ENCODE results near the gene CDC42SE1.
A peak's percentile ranks its signal among the peaks of the same experiment; 100 is the strongest.
"Not testable (repeated sequence)": the region's sequence is repeated elsewhere in the genome, so short reads cannot be mapped to it uniquely, and the experiment has no call there.

Gene CDC42SE1, protein sequence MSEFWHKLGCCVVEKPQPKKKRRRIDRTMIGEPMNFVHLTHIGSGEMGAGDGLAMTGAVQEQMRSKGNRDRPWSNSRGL

DNA sequence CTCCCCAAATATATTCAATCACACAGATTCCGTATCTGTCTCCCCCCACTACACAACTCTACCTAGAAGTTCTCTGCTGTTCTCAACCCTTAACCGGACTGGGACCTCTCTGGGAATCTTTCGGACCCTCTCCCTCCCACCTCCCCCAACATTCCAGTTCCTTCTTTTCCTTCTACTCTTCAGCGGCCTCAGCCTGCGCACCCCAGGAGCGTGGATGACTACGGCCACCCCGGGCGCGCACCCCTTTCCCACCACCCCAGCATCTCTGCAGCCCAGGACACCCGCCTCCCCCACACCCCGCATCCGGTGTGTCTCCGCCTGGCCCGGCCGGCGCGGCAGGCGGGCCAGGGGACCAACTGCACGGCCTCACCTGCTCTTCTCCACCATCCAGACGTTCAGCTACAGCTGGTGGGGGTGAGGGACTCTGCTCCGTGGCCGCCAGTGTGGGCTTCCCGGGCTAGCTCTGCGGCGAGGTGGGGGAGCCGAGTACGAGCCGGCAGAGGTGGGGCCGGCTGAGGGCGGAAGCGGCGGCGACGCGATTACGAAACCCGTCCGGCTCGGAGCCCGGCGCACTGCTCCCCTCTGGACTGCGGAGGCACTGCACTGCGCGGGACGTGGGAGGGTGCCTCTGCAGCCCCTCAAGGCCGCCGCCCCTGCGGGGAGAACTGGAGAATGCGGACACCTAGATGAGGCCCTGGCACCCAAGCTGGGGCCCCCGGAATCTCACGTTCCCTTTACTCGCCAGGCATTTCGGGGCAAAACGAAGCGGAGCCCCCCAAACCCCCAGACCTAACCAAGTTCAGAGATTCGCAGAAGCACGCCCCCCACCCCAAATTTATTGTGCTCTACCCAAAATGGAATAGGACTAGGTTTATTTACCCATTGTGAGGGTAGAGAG lies at the start of gene CDC42SE1:
TSS of gene CDC42SE1 (minus strand) at position 514 of the 898 bp plus-strand sequence. CDS start 3,892 bp downstream, outside the sequence.
- DNase-seq (ENCODE audit: low read depth in 2 of 3, low spot score in 2 of 3): peak; percentile 65 to 73 (median 68)

DNA sequence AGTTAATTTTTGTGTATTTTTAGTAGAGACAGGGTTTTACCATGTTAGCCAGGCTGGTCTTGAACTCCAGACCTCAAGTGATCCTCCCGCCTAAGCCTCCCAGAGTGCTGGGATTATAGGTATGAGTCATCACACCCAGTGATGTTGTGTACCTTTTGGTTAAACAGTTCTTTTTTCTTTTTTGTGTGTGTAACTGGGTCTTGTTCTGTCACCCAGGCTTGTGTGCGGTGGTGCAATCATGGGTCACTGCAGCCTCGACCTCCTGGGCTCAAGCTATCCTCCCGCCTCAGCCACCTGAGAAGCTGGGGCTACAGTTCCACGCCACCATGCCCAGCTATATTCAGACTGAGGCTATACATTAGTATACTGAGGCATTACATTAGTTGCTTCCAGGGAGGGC lies 48.9 kb upstream of the CDC42SE1 start:
- DNase-seq (ENCODE audit: low read depth in 2 of 3, low spot score in 2 of 3): no peak

DNA sequence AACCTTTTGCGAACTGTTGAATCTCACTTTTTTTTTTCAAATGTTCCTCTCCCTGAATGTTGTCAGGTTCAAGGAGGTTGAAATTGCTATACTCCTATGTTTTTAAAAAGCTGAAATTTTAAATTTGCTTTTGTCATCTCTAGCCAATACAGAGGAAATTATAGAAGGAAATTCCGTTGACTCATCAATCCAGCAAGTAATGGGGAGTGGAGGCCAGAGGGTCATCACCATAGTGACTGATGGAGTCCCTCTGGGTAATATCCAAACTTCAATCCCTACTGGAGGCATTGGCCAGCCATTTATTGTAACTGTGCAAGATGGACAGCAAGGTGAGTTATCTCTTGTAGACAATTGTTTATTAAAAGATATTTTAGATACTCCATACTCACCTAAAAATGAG lies 47.5 kb upstream of the CDC42SE1 start:
- no peak for DNase-seq (ENCODE audit: low read depth in 2 of 3, low spot score in 2 of 3)

DNA sequence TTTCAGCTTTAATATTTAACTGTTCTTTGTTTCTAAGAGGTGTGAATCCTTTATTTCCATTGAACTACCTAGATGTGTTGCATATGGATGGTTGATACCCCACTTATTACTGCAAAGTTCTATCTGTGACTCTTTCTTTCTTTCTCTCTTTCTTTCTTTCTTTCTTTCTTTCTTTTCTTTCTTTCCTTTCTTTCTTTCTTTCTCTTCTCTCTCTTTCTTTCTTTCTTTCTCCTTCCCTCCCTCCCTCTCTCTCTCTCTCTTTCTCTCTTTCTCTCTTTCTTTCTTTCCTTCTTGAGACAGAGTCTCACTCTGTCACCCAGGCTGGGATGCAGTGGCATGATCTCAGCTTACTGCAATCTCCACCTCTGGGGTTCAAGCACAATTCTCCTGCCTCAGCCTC lies 45.2 kb upstream of the CDC42SE1 start:
- DNase-seq (ENCODE audit: low read depth in 2 of 3, low spot score in 2 of 3): no peak

DNA sequence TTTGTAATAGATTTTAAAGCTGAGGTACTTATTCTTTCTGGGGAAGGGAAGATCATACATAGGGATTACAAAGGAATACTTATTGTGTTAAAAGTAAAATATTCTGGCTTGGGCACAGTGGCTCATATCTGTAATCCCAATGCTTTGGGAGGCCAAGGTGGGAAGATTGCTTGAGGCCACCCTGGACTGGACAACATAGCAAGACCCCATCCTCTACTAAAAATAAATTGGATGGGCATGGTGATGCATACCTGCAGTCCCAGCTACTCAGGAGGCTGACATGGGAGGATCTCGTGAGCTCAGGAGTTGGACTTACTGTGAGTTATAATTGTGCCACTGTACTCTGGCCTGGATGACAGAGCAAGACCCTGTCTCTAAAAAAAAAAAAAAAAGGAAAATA lies 38.7 kb upstream of the CDC42SE1 start:
- no peak for DNase-seq (ENCODE audit: low read depth in 2 of 3, low spot score in 2 of 3)

DNA sequence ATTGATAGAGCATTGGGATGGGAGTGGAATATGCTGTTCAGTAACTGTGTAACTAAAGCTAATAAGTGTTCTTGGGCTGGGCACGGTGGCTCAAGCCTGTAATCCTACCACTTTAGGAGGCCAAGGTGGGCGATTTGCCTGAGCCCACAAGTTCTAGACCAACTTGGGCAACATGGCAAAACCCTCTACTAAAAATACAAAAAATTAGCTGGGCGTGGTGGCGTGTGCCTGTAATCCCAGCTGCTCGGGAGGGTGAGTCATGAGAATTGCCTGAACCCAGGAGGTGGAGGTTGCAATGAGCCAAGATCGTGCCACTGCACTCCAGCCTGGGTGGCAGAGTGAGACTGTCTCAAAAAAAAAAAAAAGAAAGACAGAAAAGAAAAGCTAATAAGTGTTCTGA lies 38.0 kb upstream of the CDC42SE1 start:
- DNase-seq (ENCODE audit: low read depth in 2 of 3, low spot score in 2 of 3): not testable (repeated sequence)

DNA sequence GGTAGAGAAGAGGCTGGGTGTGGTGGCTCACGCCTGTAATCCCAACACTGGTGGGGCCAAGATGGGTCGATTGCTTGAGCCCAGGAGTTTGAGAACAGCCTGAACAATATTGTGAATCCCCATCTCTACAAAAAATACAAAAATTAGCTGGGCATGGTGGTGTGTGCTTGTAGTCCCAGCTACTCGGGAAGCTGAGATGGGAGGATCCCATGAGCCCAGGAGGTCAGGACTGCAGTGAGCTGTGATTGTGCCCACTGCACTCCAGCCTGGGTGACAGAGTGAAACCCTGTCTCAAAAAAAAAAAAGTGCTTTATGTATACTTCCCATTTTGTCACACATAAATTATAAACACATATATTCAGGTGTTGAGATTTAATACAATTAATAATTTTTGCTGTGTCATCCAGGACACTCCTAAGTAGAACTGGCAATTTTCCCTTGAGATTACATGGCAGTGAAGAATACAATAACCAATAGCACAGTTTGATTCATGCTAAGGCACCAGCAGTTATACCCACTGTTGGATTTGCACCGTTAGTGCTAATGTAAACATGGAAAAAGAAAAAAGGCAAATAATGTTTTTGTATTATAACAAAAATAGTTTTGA lies 26.6 kb upstream of the CDC42SE1 start:
- DNase-seq (ENCODE audit: low read depth in 2 of 3, low spot score in 2 of 3): no peak

DNA sequence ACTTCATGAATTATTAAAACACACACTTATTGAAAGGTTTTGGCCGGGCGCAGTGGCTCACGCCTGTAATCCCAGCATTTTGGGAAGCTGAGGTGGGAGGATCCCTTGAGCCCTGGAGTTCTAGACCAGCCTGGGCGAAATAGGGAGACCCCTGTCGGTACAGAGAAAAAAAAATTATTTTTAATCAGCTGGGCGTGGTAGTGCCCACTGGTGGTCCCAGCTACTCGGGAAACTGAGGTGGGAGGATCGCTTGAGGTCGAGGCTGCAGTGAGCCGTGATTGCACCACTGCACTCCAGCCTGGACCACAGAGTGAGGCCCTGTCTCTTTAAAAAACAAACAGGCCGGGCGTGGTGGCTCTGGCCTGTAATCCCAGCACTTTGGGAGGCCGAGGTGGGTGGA lies 12.8 kb upstream of the CDC42SE1 start:
- no peak for DNase-seq (ENCODE audit: low read depth in 2 of 3, low spot score in 2 of 3)

DNA sequence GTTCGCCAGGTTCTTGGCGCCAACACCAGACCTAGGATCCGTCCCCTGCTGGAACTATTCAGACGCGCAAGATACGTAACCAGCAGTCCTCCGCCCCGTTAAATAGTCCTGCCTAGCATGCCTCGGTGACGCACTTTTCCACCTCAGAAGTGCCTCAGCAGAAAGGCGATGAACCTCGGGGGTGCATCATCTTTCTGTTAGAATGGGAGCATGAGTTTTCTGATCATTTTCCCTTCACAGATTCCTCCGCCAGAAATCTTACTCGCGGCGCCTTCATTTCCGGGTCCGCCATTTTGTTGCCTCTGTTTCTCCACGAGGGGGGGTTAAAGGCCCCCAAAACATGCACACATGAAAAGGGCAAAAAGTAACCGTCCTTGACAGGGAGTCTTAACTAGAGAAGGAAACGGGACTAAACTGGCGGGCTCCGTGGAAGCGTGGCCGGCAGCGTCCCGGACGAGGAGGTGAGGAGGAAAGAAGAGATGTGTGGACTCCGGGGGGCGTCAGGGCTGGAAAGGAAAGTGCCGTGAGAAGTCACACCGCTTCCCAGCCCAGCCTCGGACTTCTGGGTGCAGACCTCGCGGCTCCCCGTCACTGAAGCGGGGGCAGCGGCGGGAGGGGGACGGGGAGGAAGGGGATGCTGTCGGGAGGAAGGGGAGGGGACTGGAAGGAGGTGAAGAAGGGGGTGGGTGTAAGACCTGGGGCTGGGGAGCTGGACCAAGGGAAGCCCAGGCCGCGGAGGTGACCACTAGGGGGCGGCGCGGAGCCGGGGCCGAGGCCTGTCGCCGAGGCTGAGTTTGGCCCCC lies 11.3 kb upstream of the CDC42SE1 start, which contains the start of gene GABPB2:
TSS of gene GABPB2 (plus strand) at position 288 of the 803 bp plus-strand sequence. CDS start 17,429 bp downstream, outside the sequence.
- DNase-seq (ENCODE audit: low read depth in 2 of 3, low spot score in 2 of 3): peak; percentile 78 to 91 (median 85)

DNA sequence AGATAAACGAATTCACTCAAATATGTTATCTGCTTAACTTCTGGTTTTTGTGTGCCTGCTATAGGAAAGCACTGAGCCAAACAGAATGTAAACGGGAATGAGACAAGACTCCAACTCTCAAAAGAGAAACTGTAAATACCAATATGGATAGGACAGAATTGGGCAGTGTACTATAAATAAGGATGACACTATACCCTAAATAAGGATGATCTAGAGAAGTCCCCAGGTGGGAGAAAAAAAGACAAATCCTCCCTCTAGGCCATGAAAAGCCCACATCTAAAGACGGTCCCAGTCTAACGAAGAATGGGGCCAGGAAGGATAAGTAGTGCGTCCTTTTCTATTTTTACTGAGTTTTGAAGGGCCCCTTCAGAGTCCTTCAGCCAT lies 9.7 kb upstream of the CDC42SE1 start:
- DNase-seq (ENCODE audit: low read depth in 2 of 3, low spot score in 2 of 3): no peak

DNA sequence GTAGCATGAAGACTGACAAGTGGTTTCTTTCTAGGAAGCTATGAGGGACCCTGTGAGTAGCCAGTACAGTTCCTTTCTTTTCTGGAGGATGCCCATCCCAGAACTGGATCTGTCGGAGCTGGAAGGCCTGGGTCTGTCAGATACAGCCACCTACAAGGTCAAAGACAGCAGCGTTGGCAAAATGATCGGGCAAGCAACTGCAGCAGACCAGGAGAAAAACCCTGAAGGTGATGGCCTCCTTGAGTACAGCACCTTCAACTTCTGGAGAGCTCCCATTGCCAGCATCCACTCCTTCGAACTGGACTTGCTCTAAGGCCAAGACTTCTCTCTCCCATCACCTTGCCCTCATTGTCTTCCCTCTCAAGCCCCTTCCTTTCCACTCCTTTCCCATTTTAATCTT lies 7.8 kb upstream of the CDC42SE1 start:
- no peak for DNase-seq (ENCODE audit: low read depth in 2 of 3, low spot score in 2 of 3)

DNA sequence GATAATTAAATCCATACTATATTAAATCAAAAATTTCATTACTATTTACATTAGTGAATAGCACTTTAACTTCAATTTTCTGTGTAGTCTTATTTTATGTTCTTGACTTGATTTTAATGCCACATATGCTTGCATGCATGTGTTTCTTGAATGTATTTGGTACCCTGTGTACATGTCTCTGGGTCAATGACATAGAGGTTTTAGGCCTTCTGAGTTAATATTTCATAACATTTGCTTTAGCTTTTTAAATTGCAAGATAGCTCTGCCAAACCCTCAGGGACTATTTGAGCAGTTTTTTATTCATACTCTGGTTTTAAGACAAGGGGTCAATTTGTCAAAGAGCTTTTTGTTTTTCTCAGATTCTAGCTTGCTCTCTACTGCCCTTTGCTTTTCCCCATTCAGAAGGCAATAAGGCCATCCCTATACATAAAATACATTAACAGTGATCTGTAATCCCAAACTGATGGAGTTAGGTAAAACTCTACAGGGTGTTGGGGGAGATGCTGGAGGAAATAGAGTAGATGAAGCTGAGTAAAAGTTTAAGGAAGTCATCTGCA lies 5.7 kb upstream of the CDC42SE1 start:
- no peak for DNase-seq (ENCODE audit: low read depth in 2 of 3, low spot score in 2 of 3)

DNA sequence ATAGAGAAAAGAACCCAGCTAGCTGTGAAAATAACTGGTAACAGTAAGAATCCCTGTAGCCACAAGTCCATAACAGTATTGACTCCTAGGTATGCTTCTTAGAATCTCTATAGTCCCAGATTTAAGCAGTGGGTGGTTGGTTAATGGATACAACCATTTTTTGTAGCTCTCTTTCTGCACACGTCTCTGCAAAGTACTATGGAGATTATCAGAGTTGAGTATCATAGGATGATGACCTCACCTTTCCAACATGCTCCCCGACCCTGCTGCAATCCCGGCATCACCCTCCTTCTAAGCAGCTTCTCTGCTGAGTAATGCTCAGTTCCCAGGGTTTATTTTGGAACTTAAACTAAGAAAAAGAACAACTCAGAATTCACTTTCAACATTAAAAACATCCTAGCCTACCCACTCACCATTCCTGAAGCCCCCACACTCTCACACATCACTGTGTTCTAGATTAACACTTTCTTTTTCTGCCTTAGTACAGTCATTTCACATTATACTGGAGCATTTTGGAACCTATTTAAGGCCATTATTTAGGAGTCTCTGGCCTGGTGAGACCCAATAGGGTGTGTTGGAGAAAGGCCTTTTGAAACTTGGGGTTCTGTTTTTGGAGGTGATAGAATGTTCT lies 3.4 kb upstream of the CDC42SE1 start:
- DNase-seq (ENCODE audit: low read depth in 2 of 3, low spot score in 2 of 3): no peak

DNA sequence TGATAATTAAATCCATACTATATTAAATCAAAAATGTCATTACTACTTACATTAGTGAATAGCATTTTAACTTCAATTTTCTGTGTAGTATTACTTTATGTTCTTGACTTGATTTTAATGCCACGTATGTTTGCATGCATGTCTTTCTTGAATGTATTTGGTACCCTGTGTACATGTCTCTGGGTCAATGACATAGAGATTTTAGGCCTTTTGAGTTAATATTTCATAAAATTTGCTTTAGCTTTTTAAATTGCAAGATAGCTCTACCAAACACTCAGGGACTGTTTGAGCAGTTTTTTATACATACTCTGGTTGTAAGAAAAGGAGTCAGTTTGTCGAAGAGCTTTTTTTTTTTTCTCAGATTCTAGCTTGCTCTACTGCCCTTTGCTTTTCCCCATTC lies 2.3 kb upstream of the CDC42SE1 start:
- no peak for DNase-seq (ENCODE audit: low read depth in 2 of 3, low spot score in 2 of 3)

DNA sequence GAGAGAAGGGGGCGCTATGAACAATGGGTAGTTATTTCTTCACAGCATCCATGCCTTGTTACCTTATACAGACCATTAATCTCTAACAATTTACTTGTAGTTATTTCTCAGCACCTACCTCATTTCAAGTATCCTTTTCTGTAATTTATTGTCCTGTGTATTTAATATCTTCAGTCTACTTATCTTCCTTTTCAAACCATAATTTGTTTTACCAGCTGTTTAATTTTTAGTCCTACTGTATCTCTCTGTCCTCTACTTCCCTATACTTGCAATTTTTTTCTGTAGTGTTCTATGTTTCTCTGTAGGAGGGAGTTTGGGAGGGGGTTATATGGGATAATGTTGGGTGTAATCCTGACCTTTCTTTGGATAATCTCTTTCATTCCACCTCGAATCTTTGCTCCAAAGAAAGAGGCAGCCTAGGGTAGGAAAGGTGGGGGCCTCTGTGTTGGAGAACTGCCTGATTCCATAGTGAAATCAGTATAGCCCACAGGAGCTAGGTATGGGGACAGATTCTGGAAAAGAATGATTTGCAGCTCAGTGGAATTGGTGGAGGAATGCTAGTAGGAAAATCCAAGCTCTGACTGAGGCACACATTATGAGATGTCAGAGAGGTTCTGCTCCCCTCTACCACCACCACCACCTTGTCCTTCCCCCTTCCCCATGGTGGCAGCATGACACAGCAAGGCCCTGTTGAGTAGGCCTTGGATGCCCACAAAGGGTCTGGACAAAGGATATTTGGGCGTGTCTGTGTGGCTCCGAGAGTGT lies 1.4 kb upstream of the CDC42SE1 start:
- DNase-seq (ENCODE audit: low read depth in 2 of 3, low spot score in 2 of 3): no peak

DNA sequence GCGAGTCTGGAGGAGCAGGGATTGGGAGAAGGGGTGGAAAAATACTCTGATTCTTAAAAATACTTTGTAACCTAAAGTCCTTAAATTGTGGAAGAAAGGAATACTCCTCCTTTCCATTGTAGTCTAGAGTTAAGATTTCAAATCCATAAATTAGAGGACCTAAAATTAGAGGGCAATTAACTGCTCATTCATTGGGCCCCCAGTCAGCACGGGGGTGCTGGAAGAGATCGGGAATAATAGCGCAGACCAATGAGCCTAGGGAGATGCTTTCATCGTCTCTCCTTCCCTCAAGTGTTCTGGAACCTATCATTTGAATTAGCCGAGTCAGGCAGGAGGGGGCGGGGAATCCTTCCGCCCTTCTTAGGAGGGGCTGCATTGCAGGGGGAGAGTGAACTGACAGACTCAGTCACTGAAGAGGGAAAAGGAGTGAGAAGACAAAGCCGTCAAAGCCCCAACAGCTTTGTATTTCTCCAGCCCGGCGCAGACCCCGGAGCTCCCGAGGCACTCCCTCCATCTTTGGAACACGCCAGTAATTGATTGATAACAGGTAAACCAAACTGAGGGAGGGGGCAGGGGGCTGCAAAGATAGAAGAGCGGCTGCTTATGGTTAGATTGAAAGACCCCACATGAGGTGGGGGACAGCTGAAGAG lies 710 bp upstream of the CDC42SE1 start, which contains the start of gene MLLT11:
TSS of gene MLLT11 (plus strand) at position 391 of the 650 bp plus-strand sequence. CDS start 6,828 bp downstream, outside the sequence.
- DNase-seq (ENCODE audit: low read depth in 2 of 3, low spot score in 2 of 3): no peak

DNA sequence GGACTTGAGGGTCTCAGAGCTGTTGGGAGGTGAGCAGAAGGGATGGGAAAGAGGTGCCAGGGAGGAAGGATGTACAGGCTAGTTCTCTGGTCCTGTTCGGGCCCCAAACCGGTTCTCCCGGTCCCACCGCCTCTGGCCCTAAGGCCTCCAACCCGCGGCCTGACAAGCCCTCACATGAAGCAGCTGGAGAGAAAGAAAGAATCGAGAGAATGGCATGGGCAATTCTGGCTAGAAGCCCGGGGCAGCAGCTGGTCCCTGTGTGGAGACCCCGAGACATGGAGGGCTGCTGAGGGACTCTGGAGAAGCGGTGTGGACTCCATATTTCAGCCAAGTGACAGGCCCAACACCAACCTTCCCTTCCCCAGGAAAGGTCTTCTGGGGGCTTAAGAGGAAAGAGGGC lies 730 bp downstream of the CDC42SE1 start:
- no peak for DNase-seq (ENCODE audit: low read depth in 2 of 3, low spot score in 2 of 3)

DNA sequence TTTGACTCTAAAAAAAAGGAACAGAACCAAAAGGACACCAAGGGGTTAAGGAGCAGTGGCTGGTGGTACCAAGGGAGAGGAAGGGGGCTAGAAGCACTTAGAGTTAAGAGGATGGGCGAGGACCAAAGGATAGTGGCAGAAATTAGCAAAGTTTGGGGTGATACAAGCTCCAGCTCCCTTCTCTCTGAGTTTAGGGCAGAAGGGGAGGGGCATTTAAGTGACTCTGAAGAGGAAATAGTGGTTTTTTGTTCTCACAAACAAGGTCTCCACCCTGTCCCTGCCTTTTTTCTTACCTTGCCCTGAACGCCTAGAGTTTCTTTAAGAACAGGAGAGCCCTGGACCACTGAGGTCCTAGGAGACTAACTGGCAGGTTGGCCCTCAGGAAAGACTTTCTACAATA lies 3.3 kb downstream of the CDC42SE1 start:
- no peak for DNase-seq (ENCODE audit: low read depth in 2 of 3, low spot score in 2 of 3)

DNA sequence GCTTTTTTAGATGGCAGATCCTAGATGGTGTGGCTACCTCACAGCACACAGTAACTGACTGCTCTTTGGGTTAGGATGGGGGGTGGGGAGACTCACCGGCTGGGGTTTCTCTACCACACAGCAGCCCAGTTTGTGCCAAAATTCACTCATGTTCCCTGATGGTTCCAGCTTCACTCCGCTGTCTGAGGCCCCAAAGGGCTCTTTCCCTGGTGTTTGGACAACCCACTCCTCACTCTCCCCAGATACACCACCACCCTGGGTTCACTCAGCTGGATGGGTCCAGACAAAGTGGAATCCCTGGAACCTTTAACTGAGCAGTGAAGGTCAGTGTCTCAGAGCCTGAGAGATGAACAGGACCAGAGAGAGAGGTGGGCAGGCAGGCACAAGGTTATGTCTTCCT lies 3.8 kb downstream of the CDC42SE1 start:
- no peak for DNase-seq (ENCODE audit: low read depth in 2 of 3, low spot score in 2 of 3)
